Keratinocyte (primary cell): ENCODE measurements around the gene CISD3. TPM values are rescaled to one million over a fixed set of nuclear protein-coding genes. Genes with fewer than 3 reads are reported as not detected.

Source experiments
- DNase-seq: peaks from one replicate; pipeline ENCODE4 v3.0.0-alpha.2; 2011; ENCODE audit warnings: low read depth, missing footprints, low spot score
- FAIRE-seq: peaks from 2 replicates; lab custom pipeline; 2011; peaks lifted over from hg19 to GRCh38; lab: Jason Lieb, UNC
- H2AFZ ChIP-seq: 2 replicates; pipeline ENCODE4 v1.6.0; 2012; ENCODE audit warnings: low read length, control low read depth, inconsistent platforms; ENCODE audit not compliant: control insufficient read depth
- H3K27ac ChIP-seq: 2 replicates; pipeline ENCODE4 v1.5.1; 2011; ENCODE audit warnings: low read length; ENCODE audit not compliant: control insufficient read depth, insufficient read depth
- H3K27me3 ChIP-seq: 3 replicates; pipeline ENCODE4 v1.6.0; 2011; ENCODE audit warnings: low read length; ENCODE audit not compliant: control insufficient read depth, insufficient read depth; ENCODE audit errors: extremely low read depth
- H3K36me3 ChIP-seq, 2 experiments: 2 replicates in 1 of 2; 3 replicates in 1 of 2; pipeline ENCODE4 v1.5.1; 2011; ENCODE audit warnings: low read length in 2 of 2, mild to moderate bottlenecking in 1 of 2; ENCODE audit not compliant: control insufficient read depth in 2 of 2, insufficient read depth in 2 of 2; ENCODE audit errors: extremely low read depth in 1 of 2
- H3K4me1 ChIP-seq: 3 replicates; pipeline ENCODE4 v1.5.1; 2011; ENCODE audit warnings: low read length; ENCODE audit not compliant: control insufficient read depth, insufficient read depth; ENCODE audit errors: extremely low read depth
- H3K4me2 ChIP-seq: 3 replicates; pipeline ENCODE4 v1.6.0; 2011; ENCODE audit warnings: low read depth, low read length; ENCODE audit not compliant: control insufficient read depth, insufficient read depth; ENCODE audit errors: extremely low read depth
- H3K4me3 ChIP-seq, 3 experiments: fragments of 200-600 bp in 1 of 3; sonication (generic) in 1 of 3; 2 replicates in 2 of 3; 3 replicates in 1 of 3; pipeline ENCODE4 v1.5.1; 2011 to 2016; ENCODE audit warnings: low read length in 3 of 3, mild to moderate bottlenecking in 3 of 3, control low read depth in 2 of 3, inconsistent platforms in 1 of 3, low read depth in 1 of 3, mixed read lengths in 1 of 3, mixed run types in 1 of 3, moderate library complexity in 1 of 3; ENCODE audit not compliant: control insufficient read depth in 2 of 3, insufficient read depth in 2 of 3; ENCODE audit errors: extremely low read depth in 1 of 3
- H3K79me2 ChIP-seq: 2 replicates; pipeline ENCODE4 v1.6.0; 2012; ENCODE audit warnings: low read length; ENCODE audit not compliant: control insufficient read depth, insufficient read depth
- H3K9ac ChIP-seq: 3 replicates; pipeline ENCODE4 v1.6.0; 2011; ENCODE audit warnings: low read length; ENCODE audit not compliant: control insufficient read depth, insufficient read depth; ENCODE audit errors: extremely low read depth
- H3K9me1 ChIP-seq: 3 replicates; pipeline ENCODE4 v1.6.0; 2011; ENCODE audit warnings: low read length; ENCODE audit not compliant: control insufficient read depth, insufficient read depth; ENCODE audit errors: extremely low read depth
- H3K9me3 ChIP-seq: 2 replicates; pipeline ENCODE4 v1.5.1; 2012; ENCODE audit warnings: low read depth, low read length; ENCODE audit not compliant: control insufficient read depth
- H4K20me1 ChIP-seq: 3 replicates; pipeline ENCODE4 v1.6.0; 2011; ENCODE audit warnings: low read length; ENCODE audit not compliant: control insufficient read depth, insufficient read depth; ENCODE audit errors: extremely low read depth
- CTCF ChIP-seq, 3 experiments: IDR thresholded peaks in 1 of 3; conservative IDR thresholded peaks in 1 of 3; optimal IDR thresholded peaks in 1 of 3; 2 replicates in 2 of 3; 3 replicates in 1 of 3; pipeline versions ENCODE3 to v1.5.1; 2011; ENCODE audit warnings: low read length in 3 of 3, mild to moderate bottlenecking in 3 of 3, moderate library complexity in 2 of 3, control low read depth in 1 of 3, inconsistent platforms in 1 of 3; ENCODE audit not compliant: insufficient read depth in 2 of 3; ENCODE audit errors: extremely low read depth in 1 of 3
- EZH2 ChIP-seq: IDR thresholded peaks from one replicate; pipeline ENCODE4 v1.6.1; 2012; ENCODE audit warnings: inconsistent platforms, mild to moderate bottlenecking, low read length, moderate library complexity
- dilution Hi-C: fragments of 300-500 bp; cut with MboI; formaldehyde crosslinking; loops from one replicate; pipeline ENCODE4 v1.7.0; 2020; ENCODE audit warnings: low sequenced_read_pairs; ENCODE audit not compliant: extremely low pct_ligation_motif_present
- polyA plus RNA-seq, 5 experiments: library from polyadenylated mRNA; depleted of rRNA in 3 of 5; stranded (reverse) in 3 of 5; stranded (forward) in 1 of 5; unstranded in 1 of 5; fragments of >200 nt; gene quantifications; 1 replicate in 1 of 5; 2 replicates in 3 of 5; 3 replicates in 1 of 5; pipeline versions ENCODE4 v1.2.1 to v1.2.3, GENCODE V29; 2011 to 2012; ENCODE audit warnings: missing spikeins in 2 of 5, low read depth in 1 of 5, low replicate concordance in 1 of 5

Gene CISD3
- polyA plus RNA-seq, 1 donor (not counting 4 experiments of a cell fraction or from before 2014, with no cell fraction given): 17.1 TPM

- H3K4me2 ChIP-seq: no peak overlapping the region
- TF ChIP-seq EZH2 (no peak), CTCF (optimal IDR thresholded peaks at IDR 0.05 in 1 of 3, IDR thresholded peaks at IDR 0.05 in 1 of 3, conservative IDR thresholded peaks at IDR 0.05 in 1 of 3; ENCODE audit: extremely low read depth in 1 of 3, insufficient read depth in 2 of 3, low read length in 3 of 3) (no peak)
- H3K27ac ChIP-seq: no peak overlapping the region
- dilution Hi-C loops: no loop called here
- H4K20me1 ChIP-seq: no peaks in the 10 kb centered on the region
- no peak overlapping the region for H3K4me3 ChIP-seq
- DNase-seq: no peak
- H3K36me3 ChIP-seq: peaks cover 10 to 11% of the 10 kb centered on the region in 2 experiments
- no peaks in the 10 kb centered on the region for H3K27me3 ChIP-seq
- no peak overlapping the region for H3K9ac ChIP-seq
- H3K9me1 ChIP-seq: no peaks in the 10 kb centered on the region
- peaks cover 13% of the 10 kb centered on the region for H3K79me2 ChIP-seq
- peaks cover 14% of the 10 kb centered on the region for H3K4me1 ChIP-seq
- H2AFZ ChIP-seq: no peak overlapping the region
- no peak for FAIRE-seq
- H3K9me3 ChIP-seq: no peaks in the 10 kb centered on the region
Observed at GRCh38 chr17:38728290-38728831, 1.8 kb upstream of the CISD3 start.

GRCh38 chr17:38729368-38729885 is 714 bp upstream of the CISD3 start:
- FAIRE-seq (no peak), DNase-seq (no peak)
- Histone ChIP-seq H2AFZ (peak overlapping the region; percentile 54), H3K4me1 (peaks cover 14% of the 10 kb centered on the region), H3K9me3 (no peaks in the 10 kb centered on the region), H3K79me2 (peaks cover 13% of the 10 kb centered on the region), H3K9me1 (no peaks in the 10 kb centered on the region), H3K27me3 (no peaks in the 10 kb centered on the region), H3K4me3 (peak overlapping the region; percentile 43 to 63 (median 63)), H3K36me3 (peaks cover 15 to 21% of the 10 kb centered on the region in 2 experiments), H3K4me2 (peak overlapping the region; percentile 75), H3K9ac (peak overlapping the region; percentile 54), H3K27ac (no peak overlapping the region), H4K20me1 (no peaks in the 10 kb centered on the region)
- no peak for TF ChIP-seq CTCF (optimal IDR thresholded peaks at IDR 0.05 in 1 of 3, IDR thresholded peaks at IDR 0.05 in 1 of 3, conservative IDR thresholded peaks at IDR 0.05 in 1 of 3; ENCODE audit: extremely low read depth in 1 of 3, insufficient read depth in 2 of 3, low read length in 3 of 3)
- TF ChIP-seq EZH2: no peak
- dilution Hi-C loops: no loop called here
